Upper lobe of right lung (tissue), 1 donor: ENCODE data around the gene RDH12. TPM values are rescaled to one million over a fixed set of nuclear protein-coding genes. Genes with fewer than 3 reads are reported as not detected.

ENCODE experiments used
- ATAC-seq: fragments of 200-7000 bp; cut with Tn5 transposase; one replicate; pipeline ENCODE4 v1.9.1; 2020; ENCODE audit warnings: mild to moderate bottlenecking, moderate library complexity
- DNase-seq: peaks from one replicate; pipeline ENCODE4 v3.0.0-alpha.2; 2020
- H3K27ac ChIP-seq: fragments of 200-600 bp; one replicate; pipeline ENCODE4 v1.8.0; 2022
- H3K27me3 ChIP-seq: fragments of 200-600 bp; one replicate; pipeline ENCODE4 v1.8.0; 2022; ENCODE audit warnings: mild to moderate bottlenecking
- H3K36me3 ChIP-seq: fragments of 200-600 bp; one replicate; pipeline ENCODE4 v1.8.0; 2022
- H3K4me1 ChIP-seq: fragments of 200-600 bp; one replicate; pipeline ENCODE4 v1.8.0; 2022
- H3K4me3 ChIP-seq: fragments of 200-600 bp; one replicate; pipeline ENCODE4 v1.8.0; 2022; ENCODE audit warnings: mild to moderate bottlenecking
- H3K9me3 ChIP-seq: fragments of 200-600 bp; one replicate; pipeline ENCODE4 v1.8.0; 2022
- CTCF ChIP-seq: fragments of 200-600 bp; IDR thresholded peaks from one replicate; pipeline ENCODE4 v1.8.0; 2022; ENCODE audit warnings: antibody characterized with exemption
- intact Hi-C: fragments of 100-400 bp; cut with DNase I; formaldehyde crosslinking; loops from one replicate; pipeline ENCODE4 v1.11.0; 2022
- total RNA-seq: library from RNA; stranded (reverse); fragmentation: NEBNext Ultra II Directional; extraction: Animal tissue kit (Norgen Biotek cat#: 25700); gene quantifications from one replicate; pipeline ENCODE4 v1.2.1, GENCODE V29; 2021
- donor health status: DM: no; HTN: yes; CAD: no; lungs with severe emphysema.

The RDH12 gene
- total RNA-seq, 1 donor from 2014 or later: 0.20 TPM

- Histone ChIP-seq H3K36me3 (no peaks in the 10 kb centered on the region), H3K27ac (no peak overlapping the region), H3K9me3 (no peaks in the 10 kb centered on the region), H3K4me1 (no peaks in the 10 kb centered on the region), H3K27me3 (no peaks in the 10 kb centered on the region), H3K4me3 (no peak overlapping the region)
- intact Hi-C loops: no loop called here
- ATAC-seq: peak; percentile 39
- no peak for TF ChIP-seq CTCF
- DNase-seq: no peak
Observed at GRCh38 chr14:67738740-67739504, 37.2 kb downstream of the RDH12 start.

GRCh38 chr14:67744046-67744445, 42.4 kb downstream of the RDH12 start:
- Histone ChIP-seq H3K27ac (no peak overlapping the region), H3K36me3 (peaks cover 24% of the 10 kb centered on the region), H3K4me3 (no peak overlapping the region), H3K9me3 (no peaks in the 10 kb centered on the region), H3K4me1 (no peaks in the 10 kb centered on the region), H3K27me3 (no peaks in the 10 kb centered on the region)
- no peak for TF ChIP-seq CTCF
- no peak for DNase-seq
- ATAC-seq: no peak
- intact Hi-C loops: no loop called here

GRCh38 chr14:67746927-67747326, 45.2 kb downstream of the RDH12 start:
- no peaks in the 10 kb centered on the region for H3K9me3 ChIP-seq
- H3K27me3 ChIP-seq: no peaks in the 10 kb centered on the region
- peaks cover 52% of the 10 kb centered on the region for H3K36me3 ChIP-seq
- no peak for ATAC-seq
- no peak overlapping the region for H3K27ac ChIP-seq
- no peak for TF ChIP-seq CTCF
- no peak overlapping the region for H3K4me3 ChIP-seq
- intact Hi-C loops: no loop called here
- H3K4me1 ChIP-seq: no peaks in the 10 kb centered on the region
- DNase-seq: no peak

GRCh38 chr14:67748312-67748711, 46.6 kb downstream of the RDH12 start:
- ATAC-seq: no peak
- H3K27me3 ChIP-seq: no peaks in the 10 kb centered on the region
- no peak for TF ChIP-seq CTCF
- peaks cover 66% of the 10 kb centered on the region for H3K36me3 ChIP-seq
- no peaks in the 10 kb centered on the region for H3K4me1 ChIP-seq
- intact Hi-C loops: no loop called here
- H3K9me3 ChIP-seq: no peaks in the 10 kb centered on the region
- no peak overlapping the region for H3K27ac ChIP-seq
- DNase-seq: no peak
- no peak overlapping the region for H3K4me3 ChIP-seq

GRCh38 chr14:67749341-67750084, 47.8 kb downstream of the RDH12 start:
- TF ChIP-seq CTCF: no peak
- DNase-seq (no peak), ATAC-seq (no peak)
- intact Hi-C loops: no loop called here
- H3K27me3 ChIP-seq: no peaks in the 10 kb centered on the region
- H3K4me3 ChIP-seq: no peak overlapping the region
- no peaks in the 10 kb centered on the region for H3K9me3 ChIP-seq
- H3K36me3 ChIP-seq: peaks cover 78% of the 10 kb centered on the region
- H3K4me1 ChIP-seq: no peaks in the 10 kb centered on the region
- H3K27ac ChIP-seq: no peak overlapping the region
